ENCODE measurements around the gene NECTIN1.

- TF ChIP-seq, protein P1, sequence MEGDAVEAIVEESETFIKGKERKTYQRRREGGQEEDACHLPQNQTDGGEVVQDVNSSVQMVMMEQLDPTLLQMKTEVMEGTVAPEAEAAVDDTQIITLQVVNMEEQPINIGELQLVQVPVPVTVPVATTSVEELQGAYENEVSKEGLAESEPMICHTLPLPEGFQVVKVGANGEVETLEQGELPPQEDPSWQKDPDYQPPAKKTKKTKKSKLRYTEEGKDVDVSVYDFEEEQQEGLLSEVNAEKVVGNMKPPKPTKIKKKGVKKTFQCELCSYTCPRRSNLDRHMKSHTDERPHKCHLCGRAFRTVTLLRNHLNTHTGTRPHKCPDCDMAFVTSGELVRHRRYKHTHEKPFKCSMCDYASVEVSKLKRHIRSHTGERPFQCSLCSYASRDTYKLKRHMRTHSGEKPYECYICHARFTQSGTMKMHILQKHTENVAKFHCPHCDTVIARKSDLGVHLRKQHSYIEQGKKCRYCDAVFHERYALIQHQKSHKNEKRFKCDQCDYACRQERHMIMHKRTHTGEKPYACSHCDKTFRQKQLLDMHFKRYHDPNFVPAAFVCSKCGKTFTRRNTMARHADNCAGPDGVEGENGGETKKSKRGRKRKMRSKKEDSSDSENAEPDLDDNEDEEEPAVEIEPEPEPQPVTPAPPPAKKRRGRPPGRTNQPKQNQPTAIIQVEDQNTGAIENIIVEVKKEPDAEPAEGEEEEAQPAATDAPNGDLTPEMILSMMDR (IDR thresholded peaks at IDR 0.05; ENCODE audit: low read depth, low read length): no peak
- no peak for TF ChIP-seq POLR2A (IDR thresholded peaks at IDR 0.05; ENCODE audit: extremely low read depth, insufficient read length)
- TF ChIP-seq MYC (IDR thresholded peaks at IDR 0.05; ENCODE audit: low read depth, low read length): no peak
Measured at GRCh38 chr11:119714189-119714588, 14.8 kb downstream of the NECTIN1 start.
